Mucosa of descending colon (tissue), 3 donors: ENCODE data around the gene MT3. TPM values are rescaled to one million over a fixed set of nuclear protein-coding genes. Genes with fewer than 3 reads are reported as not detected.

Source experiments
- ATAC-seq: fragments of 200-7000 bp; cut with Tn5 transposase; one replicate; pipeline ENCODE4 v1.9.1; 2020; ENCODE audit warnings: mild to moderate bottlenecking, moderate library complexity
- DNase-seq, 3 donors: peaks; one replicate each; pipeline ENCODE4 v3.0.0-alpha.2; 2020
- H3K36me3 ChIP-seq: fragments of 200-600 bp; one replicate; pipeline ENCODE4 v1.8.0; 2021; ENCODE audit warnings: low read depth, mild to moderate bottlenecking
- H3K4me1 ChIP-seq: fragments of 200-600 bp; one replicate; pipeline ENCODE4 v1.8.0; 2021; ENCODE audit warnings: low read depth, mild to moderate bottlenecking
- H3K4me3 ChIP-seq: fragments of 200-600 bp; one replicate; pipeline ENCODE4 v1.8.0; 2021; ENCODE audit warnings: mild to moderate bottlenecking
- H3K9me3 ChIP-seq: fragments of 200-600 bp; one replicate; pipeline ENCODE4 v1.8.0; 2021; ENCODE audit warnings: mild to moderate bottlenecking
- CTCF ChIP-seq: fragments of 200-600 bp; IDR thresholded peaks from one replicate; pipeline ENCODE4 v1.8.0; 2022; ENCODE audit warnings: antibody characterized with exemption, mild to moderate bottlenecking
- intact Hi-C, 2 donors: fragments of 100-400 bp; cut with DNase I in 1 of 2; cut with micrococcal nuclease in 1 of 2; formaldehyde crosslinking; loops; one replicate each; pipeline versions ENCODE4 v1.11.0 to v1.11.1; 2022; cut with DNase I, micrococcal nuclease
- total RNA-seq, 3 donors: library from RNA; stranded (reverse); fragmentation: NEBNext Ultra II Directional in 2 of 3; extraction: Animal tissue kit (Norgen Biotek cat#: 25700) in 2 of 3; gene quantifications; one replicate each; pipeline versions ENCODE4 v1.2.1 to v1.2.4, GENCODE V29; 2021 to 2023
- donor health status: DM: no; HTN: no; CAD: no; lungs with moderate emphysema.
- donor health status: DM: no; HTN: no; CAD: no.
- donor health status: DM: no; HTN: yes; CAD: no.

Gene MT3
- total RNA-seq, 3 donors from 2014 or later = 3.0 to 8.8 TPM; not detected in 1

GRCh38 chr16:56606071-56606475, 16.7 kb downstream of the MT3 start:
- TF ChIP-seq CTCF = no peak
- peak in 1 of 3 donors; percentile 43 for DNase-seq
- ATAC-seq = no peak
- Histone ChIP-seq H3K4me3 (no peak overlapping the region), H3K4me1 (peaks cover 20% of the 10 kb centered on the region), H3K36me3 (no peaks in the 10 kb centered on the region), H3K9me3 (no peaks in the 10 kb centered on the region)
- intact Hi-C loops = loop anchor here in 1 of 2 donors (10.0 kb wide), 1 partner anchor 91 kb away; no protein-coding TSS in a partner anchor

DNA sequence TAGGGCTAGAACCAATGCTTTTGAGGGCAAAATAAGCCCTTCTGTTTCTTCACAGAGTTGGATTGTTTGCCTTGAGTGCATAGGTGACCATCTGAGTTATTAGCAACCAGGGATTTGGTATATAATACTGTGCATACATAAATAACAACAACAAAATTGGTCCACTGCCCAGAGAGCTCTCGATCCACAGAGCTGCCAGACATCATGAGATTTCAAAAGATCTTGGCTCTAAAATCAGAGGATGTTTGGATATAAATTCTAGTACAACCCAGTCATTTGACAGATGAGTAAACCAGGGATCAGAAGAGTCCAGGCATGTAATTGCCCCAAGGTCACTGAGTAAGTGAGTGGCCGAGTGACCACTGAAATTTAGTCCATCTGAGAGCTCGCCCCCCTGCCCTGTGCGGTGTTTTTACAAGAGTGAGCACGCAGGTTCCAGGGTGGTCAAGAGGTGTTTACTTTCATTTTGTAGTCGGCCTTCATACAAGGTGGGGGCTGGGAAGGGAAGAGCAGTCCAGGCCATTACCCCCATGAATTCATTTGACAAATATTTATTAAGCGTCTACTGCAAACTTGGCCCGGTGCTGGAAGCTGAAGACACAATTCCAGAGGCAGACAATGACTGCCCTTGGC, 17.3 kb downstream of the MT3 start:
- Histone ChIP-seq H3K36me3 (no peaks in the 10 kb centered on the region), H3K4me3 (no peak overlapping the region), H3K9me3 (no peaks in the 10 kb centered on the region), H3K4me1 (peaks cover 20% of the 10 kb centered on the region)
- no peak for ATAC-seq
- intact Hi-C loops = loop anchor here in 1 of 2 donors (10.0 kb wide), 1 partner anchor 92 kb away; no protein-coding TSS in a partner anchor
- DNase-seq = peak in 1 of 3 donors; percentile 35
- no peak for TF ChIP-seq CTCF

DNA sequence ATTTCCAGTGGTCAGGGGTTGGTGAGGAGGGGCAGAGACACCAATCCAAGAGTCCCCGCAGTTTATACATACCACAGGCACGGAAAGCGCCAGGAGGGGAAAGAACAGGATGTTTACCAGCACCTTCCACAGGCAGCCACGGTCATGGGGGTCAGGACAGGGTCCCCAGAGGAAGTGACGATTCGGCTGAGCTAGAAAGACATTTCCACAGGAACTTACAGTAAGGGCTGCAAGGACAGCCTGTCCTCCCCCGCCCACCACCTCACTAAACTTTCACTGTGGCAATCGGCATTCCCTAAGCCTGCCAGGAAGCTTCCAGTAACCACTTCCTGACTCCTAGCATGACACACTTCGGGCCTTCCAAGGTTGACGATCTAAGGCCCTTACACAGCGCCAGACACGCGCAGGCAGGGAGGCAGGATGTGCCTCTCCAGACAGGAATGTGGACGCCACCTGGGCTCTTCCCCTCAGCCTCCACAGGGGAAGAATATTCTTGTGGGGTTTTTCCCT, 17.8 kb downstream of the MT3 start:
- ATAC-seq (no peak), DNase-seq (peak; percentile 52 to 79 (median 56))
- intact Hi-C loops = loop anchor here in 1 of 2 donors (10.0 kb wide), 1 partner anchor 92 kb away; no protein-coding TSS in a partner anchor
- no peak for TF ChIP-seq CTCF
- Histone ChIP-seq H3K9me3 (no peaks in the 10 kb centered on the region), H3K36me3 (no peaks in the 10 kb centered on the region), H3K4me3 (no peak overlapping the region), H3K4me1 (peaks cover 20% of the 10 kb centered on the region)

GRCh38 chr16:56607675-56608042, 18.3 kb downstream of the MT3 start:
- Histone ChIP-seq H3K36me3 (no peaks in the 10 kb centered on the region), H3K4me1 (peaks cover 20% of the 10 kb centered on the region), H3K9me3 (no peaks in the 10 kb centered on the region), H3K4me3 (no peak overlapping the region)
- intact Hi-C loops = loop anchor here in 1 of 2 donors (10.0 kb wide), 1 partner anchor 93 kb away; no protein-coding TSS in a partner anchor
- no peak for ATAC-seq
- DNase-seq = no peak
- no peak for TF ChIP-seq CTCF

GRCh38 chr16:56608043-56608875, 18.9 kb downstream of the MT3 start, which contains the start of gene MT2A:
Gene MT2A (plus strand): TSS chr16:56608584. CDS start chr16:56608656, 72 bp downstream.
- no peak for TF ChIP-seq CTCF
- Histone ChIP-seq H3K36me3 (no peaks in the 10 kb centered on the region), H3K9me3 (no peaks in the 10 kb centered on the region), H3K4me1 (peaks cover 20% of the 10 kb centered on the region), H3K4me3 (peak within 1 kb of the TSS; percentile 0)
- DNase-seq (peak; percentile 96 to 98 (median 97)), ATAC-seq (peak; percentile 92)
- intact Hi-C loops = loop anchor here in 1 of 2 donors (10.0 kb wide), 1 partner anchor 93 kb away; no protein-coding TSS in a partner anchor
